Spinal cord (tissue), 10 donors: ENCODE results near the gene MAN1A2. TPM values are rescaled to one million over a fixed set of nuclear protein-coding genes. Genes with fewer than 3 reads are reported as not detected.

ENCODE experiments used
- DNase-seq, 6 donors: peaks; one replicate each; pipeline versions ENCODE4 v3.0.0 to v3.0.0-alpha.2; 2013 to 2015; ENCODE audit warnings: low spot score in 6 of 6, low read depth in 4 of 6
- H3K27ac ChIP-seq: one replicate; pipeline ENCODE4 v1.5.1; 2013; ENCODE audit warnings: low read depth, low read length, control low read depth
- H3K27me3 ChIP-seq: one replicate; pipeline ENCODE4 v1.6.1; 2013; ENCODE audit warnings: low read length; ENCODE audit not compliant: control insufficient read depth, insufficient read depth
- H3K36me3 ChIP-seq: one replicate; pipeline ENCODE4 v1.6.1; 2013; ENCODE audit warnings: low read length; ENCODE audit not compliant: control insufficient read depth, insufficient read depth
- H3K4me1 ChIP-seq: one replicate; pipeline ENCODE4 v1.6.1; 2013; ENCODE audit warnings: low read length; ENCODE audit not compliant: control insufficient read depth, insufficient read depth
- H3K4me3 ChIP-seq: one replicate; pipeline ENCODE4 v1.5.1; 2013; ENCODE audit warnings: low read depth, low read length, control low read depth
- H3K9me3 ChIP-seq: one replicate; pipeline ENCODE4 v1.6.1; 2013; ENCODE audit warnings: low read length; ENCODE audit not compliant: control insufficient read depth, insufficient read depth
- WGBS: methylation state at CpG from one replicate; pipeline ENCODE4 v1.1.5; 2013; ENCODE audit warnings: missing lambda C conversion rate; ENCODE audit not compliant: insufficient coverage; 5-methylcytosine and 5-hydroxymethylcytosine counted together
- polyA plus RNA-seq, 2 donors: library from polyadenylated mRNA; unstranded; fragments of 120-200 nt; gene quantifications; one replicate each; pipeline ENCODE4 v1.2.1, GENCODE V29; 2013; ENCODE audit not compliant: insufficient read length in 2 of 2
- total RNA-seq, 2 donors: library from RNA; depleted of rRNA in 1 of 2; stranded (reverse); fragments of 120-200 nt in 1 of 2; fragments of >200 nt in 1 of 2; gene quantifications; one replicate each; pipeline versions ENCODE4 v1.2.3 to v1.2.4, GENCODE V29; 2013 to 2014
- donor health status: healthy.

MAN1A2 gene
- total and polyA plus RNA-seq, 4 donors: 27.5 to 105 (median 52.0) TPM

- 94% methylated on average over 6 of the region's 6 CpGs for WGBS
- no peak for DNase-seq
- Histone ChIP-seq H3K36me3 (no peaks in the 10 kb centered on the region), H3K4me1 (no peaks in the 10 kb centered on the region), H3K27me3 (no peaks in the 10 kb centered on the region), H3K4me3 (no peak overlapping the region), H3K9me3 (no peaks in the 10 kb centered on the region), H3K27ac (no peak overlapping the region)
These were observed 168.6 kb downstream of the MAN1A2 start for GRCh38 chr1:117535821-117536220.

DNA sequence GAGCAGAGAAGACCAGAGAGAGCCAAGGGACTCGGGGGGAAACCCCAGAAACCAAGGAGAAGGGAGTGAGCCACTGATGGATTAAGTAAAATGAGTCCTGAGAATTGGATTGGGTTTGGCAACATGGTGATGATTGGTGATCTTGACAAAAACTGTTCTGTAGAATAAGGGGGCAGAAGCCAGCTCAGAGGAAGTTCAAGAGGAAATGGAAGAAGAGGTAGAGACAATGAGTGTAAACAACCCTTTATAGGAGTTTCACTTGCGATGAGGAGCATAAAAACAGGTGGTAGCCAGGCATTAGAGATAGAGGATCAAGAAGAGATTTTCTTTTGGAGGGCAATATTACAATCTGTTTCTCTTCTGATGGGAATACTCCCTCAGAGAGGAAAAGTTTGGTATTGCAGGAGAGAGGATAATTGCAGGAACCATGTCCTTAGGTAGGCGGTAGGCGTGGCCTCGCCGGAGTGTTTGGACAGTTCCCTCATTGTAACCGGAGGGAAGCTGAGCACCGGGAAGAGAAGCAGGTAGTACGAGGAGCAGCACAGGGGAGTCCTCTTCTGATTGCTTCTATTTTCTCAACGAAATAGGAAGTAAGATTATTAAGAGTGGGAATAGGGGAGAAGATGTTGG is 170.2 kb downstream of the MAN1A2 start:
- WGBS: 48% methylated on average over 10 of the region's 10 CpGs
- no peaks in the 10 kb centered on the region for H3K9me3 ChIP-seq
- H3K36me3 ChIP-seq: no peaks in the 10 kb centered on the region
- H3K27me3 ChIP-seq: no peaks in the 10 kb centered on the region
- no peaks in the 10 kb centered on the region for H3K4me1 ChIP-seq
- H3K27ac ChIP-seq: no peak overlapping the region
- no peak overlapping the region for H3K4me3 ChIP-seq
- DNase-seq: no peak

GRCh38 chr1:117540532-117540931 is 173.3 kb downstream of the MAN1A2 start:
- 95% methylated on average over 6 of the region's 6 CpGs for WGBS

DNA sequence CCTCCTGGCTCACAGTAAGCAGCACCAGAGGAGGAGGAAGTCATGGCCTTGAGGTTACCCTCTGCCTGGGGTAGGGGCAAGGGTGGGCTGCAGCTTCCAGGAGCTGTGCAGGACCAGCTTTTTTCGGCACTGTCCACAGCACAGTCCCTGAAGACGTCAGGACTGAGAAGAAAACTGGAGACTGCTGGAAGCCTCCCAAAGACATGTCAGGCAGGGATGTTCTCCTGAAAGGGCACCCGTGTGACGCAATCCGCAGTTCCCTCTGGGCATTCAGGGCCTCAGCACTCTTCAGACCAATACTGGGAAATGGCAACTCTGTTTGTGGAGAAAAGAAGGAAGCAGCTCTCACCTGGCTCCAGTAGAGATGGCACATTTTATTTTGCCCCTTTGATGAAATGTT is 173.8 kb downstream of the MAN1A2 start:
- no peak for DNase-seq
- Histone ChIP-seq H3K27ac (no peak overlapping the region), H3K27me3 (no peaks in the 10 kb centered on the region), H3K4me1 (no peaks in the 10 kb centered on the region), H3K9me3 (no peaks in the 10 kb centered on the region), H3K4me3 (no peak overlapping the region), H3K36me3 (no peaks in the 10 kb centered on the region)
- 78% methylated on average over 5 of the region's 5 CpGs for WGBS

More at GRCh38 chr1:117540532-117540931, 173.3 kb downstream of the MAN1A2 start:
- no peak for DNase-seq
- Histone ChIP-seq H3K9me3 (no peaks in the 10 kb centered on the region), H3K4me3 (no peak overlapping the region), H3K36me3 (no peaks in the 10 kb centered on the region), H3K27me3 (no peaks in the 10 kb centered on the region), H3K4me1 (no peaks in the 10 kb centered on the region), H3K27ac (no peak overlapping the region)

GRCh38 chr1:117541585-117541984 is 174.3 kb downstream of the MAN1A2 start:
- Histone ChIP-seq H3K4me3 (no peak overlapping the region), H3K9me3 (no peaks in the 10 kb centered on the region), H3K4me1 (no peaks in the 10 kb centered on the region), H3K27ac (no peak overlapping the region), H3K27me3 (no peaks in the 10 kb centered on the region), H3K36me3 (no peaks in the 10 kb centered on the region)
- no peak for DNase-seq
- 77% methylated on average over 4 of the region's 5 CpGs for WGBS

DNA sequence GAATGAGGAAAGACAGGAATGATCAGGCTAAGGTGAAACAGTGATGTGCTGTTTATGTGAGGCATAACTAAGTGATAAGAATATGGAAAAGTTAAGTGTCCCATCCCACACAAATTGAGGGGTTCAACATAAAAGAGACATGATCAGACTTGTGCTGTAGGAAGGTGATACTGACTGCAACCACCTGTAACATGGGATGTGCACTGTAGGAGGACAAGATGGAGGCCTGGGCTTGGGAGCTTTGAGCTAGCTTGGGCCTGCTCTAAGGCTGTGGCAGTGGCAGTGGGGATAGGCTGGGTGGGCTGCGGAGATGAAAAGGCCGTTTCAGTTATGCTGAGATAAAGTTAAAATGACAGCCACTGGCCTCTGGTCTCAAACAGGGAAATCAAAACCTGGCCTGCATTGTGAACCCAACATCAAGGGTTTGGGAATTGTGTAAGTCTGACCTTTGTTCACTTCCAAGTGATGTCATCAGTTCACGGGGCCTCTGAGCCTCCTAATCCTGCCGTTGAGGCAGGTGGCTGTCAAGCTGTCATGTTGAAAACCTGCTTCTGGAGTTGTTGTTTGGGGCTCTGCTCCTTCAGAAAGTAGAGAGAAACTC is 177.4 kb downstream of the MAN1A2 start:
- Histone ChIP-seq H3K27me3 (no peaks in the 10 kb centered on the region), H3K4me3 (no peak overlapping the region), H3K4me1 (no peaks in the 10 kb centered on the region), H3K27ac (no peak overlapping the region), H3K36me3 (no peaks in the 10 kb centered on the region), H3K9me3 (no peaks in the 10 kb centered on the region)
- DNase-seq: no peak
- 83% methylated on average over 2 of the region's 4 CpGs for WGBS

DNA sequence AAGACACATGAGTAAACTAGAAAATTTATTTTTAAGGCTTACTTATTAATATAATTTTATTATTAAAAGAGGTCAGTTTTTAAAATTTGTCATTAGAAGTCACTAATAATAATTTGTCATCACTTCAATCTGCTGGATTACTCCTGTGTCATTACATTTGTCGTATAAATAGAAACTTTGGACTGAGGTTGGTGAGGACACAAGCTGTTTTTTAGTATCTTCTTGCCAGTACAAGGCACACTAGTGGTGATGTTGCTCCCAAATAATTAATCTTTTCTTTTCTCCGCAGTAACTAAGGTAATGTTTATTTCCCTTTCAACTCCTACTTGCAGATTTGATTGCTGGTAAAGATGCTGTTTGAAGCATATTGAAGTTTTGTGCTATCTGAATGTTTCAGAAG is 179.2 kb downstream of the MAN1A2 start:
- no peaks in the 10 kb centered on the region for H3K4me1 ChIP-seq
- H3K27ac ChIP-seq: no peak overlapping the region
- no CpG with 5 or more reads among the region's 2 CpGs for whole genome bisulfite sequencing
- no peaks in the 10 kb centered on the region for H3K36me3 ChIP-seq
- H3K9me3 ChIP-seq: no peaks in the 10 kb centered on the region
- no peak overlapping the region for H3K4me3 ChIP-seq
- no peak for DNase-seq
- no peaks in the 10 kb centered on the region for H3K27me3 ChIP-seq

GRCh38 chr1:117553471-117553870 is 186.2 kb downstream of the MAN1A2 start:
- no peak for DNase-seq
- Histone ChIP-seq H3K27ac (no peak overlapping the region), H3K4me3 (no peak overlapping the region), H3K36me3 (no peaks in the 10 kb centered on the region), H3K27me3 (no peaks in the 10 kb centered on the region), H3K9me3 (no peaks in the 10 kb centered on the region), H3K4me1 (no peaks in the 10 kb centered on the region)

GRCh38 chr1:117555806-117556205 is 188.6 kb downstream of the MAN1A2 start:
- Histone ChIP-seq H3K27ac (no peak overlapping the region), H3K9me3 (no peaks in the 10 kb centered on the region), H3K4me1 (no peaks in the 10 kb centered on the region), H3K36me3 (no peaks in the 10 kb centered on the region), H3K4me3 (no peak overlapping the region), H3K27me3 (no peaks in the 10 kb centered on the region)
- peak in 1 of 6 donors; percentile 26 for DNase-seq
- WGBS: 28% methylated on average over 2 of the region's 3 CpGs

DNA sequence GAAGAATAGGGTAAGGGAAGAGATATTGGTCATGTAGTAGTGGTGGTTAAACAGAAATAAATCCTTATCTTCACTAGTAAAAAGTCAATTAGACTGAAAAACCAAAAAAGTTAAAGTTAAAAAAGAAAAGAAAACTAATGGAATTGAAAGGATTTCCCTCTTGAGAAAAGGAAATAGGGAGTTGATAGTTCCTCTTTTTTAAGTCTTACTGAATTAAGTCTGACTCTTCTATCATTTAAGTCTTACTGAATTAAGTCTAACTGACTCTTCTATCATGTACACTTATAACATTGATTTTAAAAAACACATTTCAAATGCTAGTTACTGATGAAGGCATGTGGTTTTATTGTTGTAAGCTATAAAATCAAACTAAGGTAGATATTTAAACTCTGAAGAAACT is 189.1 kb downstream of the MAN1A2 start:
- H3K4me1 ChIP-seq: no peaks in the 10 kb centered on the region
- H3K27me3 ChIP-seq: no peaks in the 10 kb centered on the region
- H3K36me3 ChIP-seq: no peaks in the 10 kb centered on the region
- H3K9me3 ChIP-seq: no peaks in the 10 kb centered on the region
- H3K27ac ChIP-seq: no peak overlapping the region
- no peak for DNase-seq
- no peak overlapping the region for H3K4me3 ChIP-seq
